HCT116 (cell line): ENCODE measurements around the gene MICU2.

ENCODE experiments used
- ATF3 ChIP-seq: IDR thresholded peaks from 2 replicates; pipeline ENCODE4 v1.6.1; 2012
- CEBPB ChIP-seq: IDR thresholded peaks from 2 replicates; pipeline ENCODE4 v1.6.1; 2012; ENCODE audit warnings: low read depth
- CTCF ChIP-seq, 3 experiments: fragments of 200-600 bp in 1 of 3; sonication (generic) in 1 of 3; IDR thresholded peaks in 2 of 3; conservative IDR thresholded peaks in 1 of 3; 2 replicates each; pipeline ENCODE4 v1.5.1; 2012 to 2017; ENCODE audit warnings: low read depth in 2 of 3, low read length in 2 of 3, antibody characterized with exemption in 1 of 3, borderline replicate concordance in 1 of 3, control low read depth in 1 of 3, mild to moderate bottlenecking in 1 of 3, mixed read lengths in 1 of 3, mixed run types in 1 of 3, moderate library complexity in 1 of 3; ENCODE audit not compliant: insufficient read depth in 1 of 3
- EGR1 ChIP-seq: IDR thresholded peaks from 2 replicates; pipeline ENCODE4 v1.6.1; 2012; ENCODE audit warnings: low read depth
- EZH2 ChIP-seq: fragments of 200-600 bp; sonication (generic); IDR thresholded peaks from 2 replicates; pipeline ENCODE4 v1.6.1; 2017; ENCODE audit warnings: antibody characterized with exemption, mixed run types
- JUND ChIP-seq: IDR thresholded peaks from 2 replicates; pipeline ENCODE4 v1.6.1; 2012
- MAX ChIP-seq: IDR thresholded peaks from 2 replicates; pipeline ENCODE4 v1.6.1; 2012
- POLR2A ChIP-seq: IDR thresholded peaks from 2 replicates; pipeline ENCODE4 v1.7.0; 2011; ENCODE audit warnings: borderline replicate concordance; ENCODE audit not compliant: insufficient read depth, insufficient read length; ENCODE audit errors: extremely low read depth
- POLR2AphosphoS5 ChIP-seq: IDR thresholded peaks from 2 replicates; pipeline ENCODE4 v1.6.1; 2011; ENCODE audit warnings: mild to moderate bottlenecking, low read depth, low read length, moderate library complexity
- REST ChIP-seq: IDR thresholded peaks from 2 replicates; pipeline ENCODE4 v1.6.1; 2012; ENCODE audit warnings: low read depth
- SIN3A ChIP-seq: IDR thresholded peaks from 2 replicates; pipeline ENCODE4 v1.6.1; 2012; ENCODE audit warnings: low read depth
- SRF ChIP-seq: IDR thresholded peaks from 2 replicates; pipeline ENCODE4 v1.6.1; 2012; ENCODE audit warnings: low read depth
- YY1 ChIP-seq: IDR thresholded peaks from 2 replicates; pipeline ENCODE4 v1.6.1; 2011; ENCODE audit warnings: low read length, low read depth, moderate library complexity, mild to moderate bottlenecking; ENCODE audit not compliant: insufficient replicate concordance; ENCODE audit errors: extremely low read depth
- ZNF274 ChIP-seq: fragments of 200-500 bp; sonication (Bioruptor generic); IDR thresholded peaks from 2 replicates; pipeline ENCODE4 v1.6.1; 2014; ENCODE audit warnings: mild to moderate bottlenecking, low read depth, low read length, inconsistent platforms

- TF ChIP-seq POLR2A = no peak
- no peak for TF ChIP-seq CTCF (IDR thresholded peaks at IDR 0.05 in 2 of 3, conservative IDR thresholded peaks at IDR 0.05 in 1 of 3; ENCODE audit: borderline replicate concordance in 1 of 3, insufficient read depth in 1 of 3, low read depth in 2 of 3, low read length in 2 of 3)
- no peak for TF ChIP-seq POLR2AphosphoS5
- TF ChIP-seq ZNF274 = no peak
- TF ChIP-seq SRF = no peak
- TF ChIP-seq REST = no peak
- no peak for TF ChIP-seq EZH2
- no peak for TF ChIP-seq MAX
- no peak for TF ChIP-seq EGR1
- no peak for TF ChIP-seq ATF3
- TF ChIP-seq SIN3A = no peak
- no peak for TF ChIP-seq YY1
- TF ChIP-seq CEBPB = no peak
- no peak for TF ChIP-seq JUND
These were observed 37.7 kb upstream of the MICU2 start for GRCh38 chr13:21641629-21642028.
